HG03442 (cell line): ENCODE data around the gene NOMO2.
"Not testable (repeated sequence)": the region's sequence is repeated elsewhere in the genome, so short reads cannot be mapped to it uniquely, and the experiment has no call there.

ENCODE experiments used
- ATAC-seq: cut with Tn5 transposase; IDR thresholded peaks from one replicate; pipeline ENCODE4 v1.9.1; 2021; ENCODE audit warnings: mild to moderate bottlenecking, moderate library complexity; ENCODE audit not compliant: unreplicated experiment

NOMO2 gene

DNA sequence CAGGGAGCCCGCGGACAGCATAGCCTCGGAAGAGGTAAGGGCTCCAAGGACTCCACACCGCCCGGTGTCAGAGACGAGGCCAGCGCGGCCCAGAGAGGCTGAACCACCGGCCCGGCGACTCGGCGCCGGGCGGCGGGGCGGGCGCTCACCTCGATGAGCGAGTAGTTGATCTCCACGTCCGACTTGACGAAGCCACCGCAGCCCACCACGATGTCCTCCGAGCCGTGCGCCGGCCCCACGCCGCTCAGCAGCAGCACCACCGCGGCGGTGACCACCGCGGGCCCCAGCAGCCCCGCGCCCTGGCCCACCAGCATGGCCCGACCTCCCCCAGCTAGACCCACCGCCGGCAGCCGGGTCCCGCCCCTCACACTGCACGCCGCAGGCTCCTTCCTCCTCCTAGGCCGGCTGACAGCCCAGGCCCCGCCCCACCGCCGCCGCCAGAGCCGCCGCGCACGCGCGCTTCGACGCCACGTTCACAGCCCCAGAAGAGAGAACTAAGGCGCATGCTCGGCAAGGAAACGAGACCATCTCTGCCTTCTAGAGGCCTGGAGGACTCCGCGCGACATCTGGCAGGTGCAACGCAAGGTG is at the start of gene NOMO2:
Gene NOMO2, minus strand, starts transcription at position 371 of the 588 bp plus-strand sequence. Its CDS starts 57 bp downstream, at position 314.
- ATAC-seq = peak; percentile 93

- not testable (repeated sequence) for ATAC-seq
These were observed 48.4 kb upstream of the NOMO2 start for GRCh38 chr16:18610147-18610803.

- not testable (repeated sequence) for ATAC-seq
These were observed 46.4 kb upstream of the NOMO2 start for GRCh38 chr16:18608271-18608670.

DNA sequence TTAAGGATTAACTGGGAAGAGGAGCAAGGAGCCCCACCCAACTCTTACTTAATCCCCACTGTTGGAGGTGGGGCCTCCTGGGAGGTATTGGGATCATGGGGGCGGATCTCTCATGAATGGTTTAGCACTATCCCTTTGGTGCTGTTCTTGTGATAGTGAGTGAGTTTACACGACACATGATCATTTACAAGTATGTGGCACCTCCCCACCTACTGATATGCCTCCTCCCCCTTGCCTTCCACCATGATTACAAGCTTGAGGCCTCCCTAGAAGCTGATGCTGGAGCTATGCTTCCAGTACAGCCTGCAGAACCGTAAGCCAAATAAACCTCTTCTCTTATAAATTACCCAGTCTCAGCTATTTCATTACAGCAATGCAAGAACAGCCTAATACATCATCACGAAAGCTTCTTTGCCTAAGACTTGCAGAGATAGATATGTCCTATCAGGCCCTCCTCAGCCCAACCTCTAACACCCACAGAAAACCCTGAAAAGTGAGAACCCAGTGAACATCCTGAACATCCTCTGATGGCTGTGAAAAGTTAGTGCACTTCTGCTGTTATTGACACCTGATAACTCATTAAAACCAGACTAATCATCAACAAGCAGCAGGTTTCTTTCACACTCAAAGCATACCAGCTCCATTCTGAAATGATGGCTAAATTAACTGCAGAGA is 41.8 kb upstream of the NOMO2 start:
- ATAC-seq = not testable (repeated sequence)

DNA sequence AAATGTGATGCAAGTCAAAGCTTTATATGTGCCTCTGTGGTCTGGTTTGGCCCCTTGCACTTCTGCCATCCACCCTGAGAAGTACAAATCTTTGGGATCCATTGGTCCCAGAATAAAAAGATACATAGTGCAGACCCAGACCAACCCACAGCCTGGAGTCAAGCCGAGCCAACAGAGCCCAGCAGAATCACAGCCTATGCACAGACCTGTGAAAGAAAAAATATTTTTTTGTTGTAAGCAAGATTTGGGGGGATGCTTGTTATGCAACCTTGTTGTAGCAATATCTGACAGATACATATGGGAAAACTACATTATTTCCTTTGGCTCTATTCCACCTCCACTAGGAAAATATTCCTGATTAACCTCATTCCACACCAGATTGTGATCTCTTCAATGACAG is 36.7 kb upstream of the NOMO2 start:
- ATAC-seq = not testable (repeated sequence)

DNA sequence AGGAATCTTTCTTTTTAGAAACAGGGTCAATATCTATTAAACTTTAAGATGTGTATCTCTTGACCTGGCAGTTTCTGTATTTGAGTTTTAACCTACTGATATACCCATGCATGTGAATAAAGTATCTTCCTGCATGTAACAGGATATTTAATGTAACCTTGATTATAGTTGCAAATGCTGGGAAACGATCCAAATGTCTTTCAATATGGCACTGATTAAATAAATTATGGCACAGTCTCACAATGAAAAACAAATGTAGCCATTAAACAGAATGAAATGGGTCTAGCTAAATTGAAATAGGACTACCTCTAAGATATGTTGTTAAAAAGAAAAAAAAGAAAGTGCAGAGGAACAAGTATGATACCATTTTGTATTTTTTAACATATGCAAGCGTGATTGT is 35.8 kb upstream of the NOMO2 start:
- not testable (repeated sequence) for ATAC-seq

- not testable (repeated sequence) for ATAC-seq
These were observed 35.4 kb upstream of the NOMO2 start for GRCh38 chr16:18597319-18597718.

GRCh38 chr16:18595796-18596195 is 33.9 kb upstream of the NOMO2 start:
- not testable (repeated sequence) for ATAC-seq

DNA sequence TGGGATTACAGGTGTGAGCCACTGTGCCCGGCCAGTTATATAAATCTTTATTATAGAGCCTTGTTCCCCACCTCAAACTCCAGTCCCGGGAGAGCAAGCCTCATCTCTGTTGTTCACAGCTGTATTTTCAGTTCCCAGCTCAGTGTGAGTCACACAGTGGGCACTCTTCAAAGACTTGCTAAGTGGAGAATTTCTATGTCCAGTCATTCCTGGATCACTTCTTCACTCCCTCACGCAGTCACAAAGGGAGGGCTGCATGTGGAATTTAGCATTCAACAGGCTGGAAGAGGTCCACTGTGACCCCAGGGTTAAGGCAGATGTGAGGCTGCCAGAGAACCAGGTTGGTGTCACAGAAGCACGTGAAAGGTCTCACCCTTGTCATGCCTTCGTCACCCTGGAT is 33.0 kb upstream of the NOMO2 start:
- peak; percentile 49 for ATAC-seq

DNA sequence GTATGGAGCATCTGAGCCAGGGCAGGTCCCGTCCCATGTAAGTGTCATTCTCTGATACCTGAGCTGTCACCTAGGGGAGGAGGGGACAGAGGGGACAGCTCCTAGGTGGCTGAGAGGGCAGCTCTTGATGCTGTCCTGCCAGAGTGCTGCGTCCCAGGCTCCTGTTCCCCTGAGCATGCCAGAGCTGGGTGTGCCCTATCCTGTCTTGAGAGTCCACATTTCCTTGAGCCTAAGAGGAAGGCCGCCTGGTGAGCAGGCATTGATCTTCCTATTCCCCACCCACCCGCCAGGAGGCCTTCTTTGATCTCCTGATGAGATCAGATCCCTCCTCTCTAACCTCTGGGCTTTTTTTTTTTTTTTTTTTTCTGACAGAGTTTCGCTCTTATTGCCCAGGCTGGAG is 32.0 kb upstream of the NOMO2 start:
- ATAC-seq = not testable (repeated sequence)

- ATAC-seq = not testable (repeated sequence)
These were observed 31.1 kb upstream of the NOMO2 start for GRCh38 chr16:18592982-18593381.

GRCh38 chr16:18591908-18592307 is 30.0 kb upstream of the NOMO2 start:
- not testable (repeated sequence) for ATAC-seq

- ATAC-seq = not testable (repeated sequence)
These were observed 29.5 kb upstream of the NOMO2 start for GRCh38 chr16:18591441-18591840.

DNA sequence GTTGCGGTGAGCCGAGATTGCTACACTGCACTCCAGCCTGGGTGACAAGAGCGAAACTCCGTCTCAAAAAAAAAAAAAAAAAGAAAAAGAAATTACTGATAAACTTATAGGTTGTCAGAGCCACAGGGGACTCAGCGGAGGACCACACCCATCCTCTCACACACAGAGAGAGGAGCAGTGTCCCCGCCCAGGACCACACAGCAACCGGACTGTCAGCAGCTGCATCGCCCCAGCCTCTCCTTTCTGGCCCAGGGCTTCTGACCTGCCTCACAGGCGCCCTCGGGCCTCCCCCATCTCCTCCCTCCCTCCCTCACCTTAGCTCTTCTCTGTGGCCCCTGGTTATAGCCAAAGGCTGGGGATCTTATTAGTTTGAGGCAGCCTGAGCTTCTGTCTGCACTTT is 27.9 kb upstream of the NOMO2 start:
- ATAC-seq = not testable (repeated sequence)

- ATAC-seq = not testable (repeated sequence)
These were observed 25.0 kb upstream of the NOMO2 start for GRCh38 chr16:18586560-18587540.

DNA sequence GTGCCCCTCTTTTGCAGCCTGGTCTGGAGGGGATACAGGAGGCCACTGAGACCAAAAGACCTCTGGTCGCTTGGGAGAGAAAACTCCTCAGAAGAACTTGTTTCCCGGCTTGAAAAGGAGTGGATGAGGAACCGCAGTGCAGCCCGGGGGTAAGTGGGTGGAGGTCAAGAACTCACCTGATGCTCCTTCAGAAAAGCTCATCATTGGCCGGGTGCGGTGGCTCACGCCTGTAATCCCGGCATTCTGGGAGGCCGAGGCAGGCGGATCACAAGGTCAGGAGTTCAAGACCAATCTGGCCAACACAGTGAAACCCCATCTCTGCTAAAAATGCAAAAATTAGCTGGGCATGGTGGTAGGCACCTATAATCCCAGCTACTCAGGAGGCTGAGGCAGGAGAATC is 23.9 kb upstream of the NOMO2 start:
- not testable (repeated sequence) for ATAC-seq

GRCh38 chr16:18582902-18583301 is 21.0 kb upstream of the NOMO2 start:
- no peak for ATAC-seq

GRCh38 chr16:18580396-18580795 is 18.5 kb upstream of the NOMO2 start:
- not testable (repeated sequence) for ATAC-seq

- not testable (repeated sequence) for ATAC-seq
These were observed 17.4 kb upstream of the NOMO2 start for GRCh38 chr16:18579261-18579660.

- ATAC-seq = not testable (repeated sequence)
These were observed 16.0 kb upstream of the NOMO2 start for GRCh38 chr16:18577942-18578341.

GRCh38 chr16:18575945-18576344 is 14.0 kb upstream of the NOMO2 start:
- not testable (repeated sequence) for ATAC-seq
